HT1080 (cell line): Measurements from ENCODE around the gene HSD3B1. TPM values are rescaled to one million over a fixed set of nuclear protein-coding genes. Genes with fewer than 3 reads are reported as not detected.
A peak's percentile ranks its signal among the peaks of the same experiment; 100 is the strongest.
"Not testable (repeated sequence)": the region's sequence is repeated elsewhere in the genome, so short reads cannot be mapped to it uniquely, and the experiment has no call there.

Experiments
- DNase-seq: peaks from one replicate; pipeline ENCODE4 v3.0.0-alpha.2; 2015; ENCODE audit warnings: low read depth
- total RNA-seq: library from RNA; depleted of rRNA; stranded (reverse); fragments of >200 nt; shearing (Covaris generic); gene quantifications from 2 replicates; pipeline ENCODE4 v1.2.3, GENCODE V29; 2014; rRNA removed

Gene HSD3B1
- total RNA-seq, 1 experiment from 2014 or later: not detected

DNA sequence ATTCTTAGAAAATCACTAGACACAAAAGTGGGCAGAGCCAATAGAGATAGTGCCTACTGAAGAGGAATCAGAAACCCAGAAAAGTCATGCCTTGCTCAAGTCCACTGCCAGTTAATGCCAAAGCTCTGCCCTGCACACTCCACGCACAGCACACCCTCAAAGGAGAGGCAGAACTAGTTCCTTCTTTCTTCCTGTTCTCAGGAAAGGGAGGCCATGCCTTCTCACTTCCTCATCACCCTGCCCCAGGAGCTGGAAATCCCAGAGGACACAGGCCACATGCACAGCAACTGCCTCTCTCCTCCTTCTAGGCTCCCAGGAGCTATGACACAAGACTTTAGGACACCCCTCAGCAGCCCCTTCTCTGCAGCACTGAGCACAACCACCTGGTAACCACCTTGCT is 45.6 kb downstream of the HSD3B1 start:
- not testable (repeated sequence) for DNase-seq

DNA sequence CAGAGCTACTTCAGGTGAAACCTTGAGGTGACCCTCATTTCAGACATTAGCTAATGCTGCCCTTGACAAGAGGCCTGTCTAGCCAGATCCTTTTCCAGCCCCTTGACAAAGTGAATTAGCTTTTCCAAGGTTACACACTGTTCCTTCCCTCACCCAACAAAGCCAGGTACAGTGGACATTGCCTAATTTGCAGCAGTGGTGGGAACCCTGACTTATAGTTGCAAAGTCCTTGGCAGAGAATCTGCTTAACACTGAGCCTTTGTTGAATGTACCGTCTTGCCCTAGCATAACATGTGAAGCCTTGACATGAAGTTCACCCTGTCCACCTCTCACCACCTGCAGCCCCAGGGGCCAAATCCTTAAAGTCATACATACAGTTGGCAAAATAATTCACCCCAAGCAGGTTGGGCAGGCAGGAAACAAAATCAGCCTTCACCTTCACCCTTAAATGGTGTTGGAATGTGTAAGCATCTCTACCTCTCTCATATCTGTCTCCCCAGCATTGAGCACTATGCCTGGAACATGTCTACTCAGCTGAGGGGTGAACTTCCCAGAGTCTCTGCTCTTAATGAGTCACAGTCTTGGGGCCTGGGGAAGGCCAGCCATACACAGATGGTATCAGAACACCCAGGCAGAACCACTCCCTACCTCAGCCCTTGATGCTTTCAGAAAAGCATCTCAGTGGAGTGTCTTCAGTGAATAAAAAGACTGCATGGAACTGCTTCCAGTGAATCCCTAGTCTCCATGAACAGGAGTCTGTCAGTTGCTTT is 46.5 kb downstream of the HSD3B1 start:
- DNase-seq: peak; percentile 17

DNA sequence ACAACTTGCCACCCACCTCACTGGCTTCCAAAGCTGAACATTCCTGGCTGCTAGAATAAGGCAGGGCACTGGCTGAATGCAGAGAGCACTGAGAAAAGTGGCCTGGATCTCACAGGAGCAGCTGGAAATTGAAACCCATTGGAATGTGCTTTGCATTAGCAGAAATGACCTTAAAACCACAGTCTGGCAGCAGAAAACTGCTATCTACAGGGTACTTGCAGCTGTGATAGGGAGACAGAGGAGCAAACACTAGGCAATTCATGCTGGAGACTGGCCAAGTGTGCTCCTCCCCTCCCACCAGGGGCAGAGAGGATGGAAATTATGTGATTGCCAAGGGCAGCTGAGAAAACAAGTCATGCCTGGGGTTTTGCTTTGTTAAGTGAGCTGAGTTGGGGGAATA is 47.2 kb downstream of the HSD3B1 start:
- peak; percentile 68 for DNase-seq

DNA sequence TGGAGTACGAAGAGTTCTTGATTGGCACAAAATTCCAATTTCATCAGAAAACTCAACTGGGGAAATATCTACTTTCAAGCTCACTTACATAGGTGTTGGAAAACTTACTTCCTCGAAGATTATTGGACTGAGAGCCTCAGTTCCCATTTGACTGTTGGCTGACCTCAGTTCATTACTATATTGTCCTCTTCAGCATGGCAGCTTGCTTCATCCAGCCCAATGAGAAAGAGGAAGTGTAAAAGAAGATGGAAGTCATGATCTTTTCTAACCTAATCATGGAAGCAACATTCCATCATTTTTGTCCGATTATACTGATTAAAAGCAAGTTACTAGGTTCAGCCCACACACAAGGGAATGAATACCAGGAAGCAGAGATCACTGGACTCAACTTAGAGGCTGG is 49.4 kb downstream of the HSD3B1 start:
- no peak for DNase-seq

DNA sequence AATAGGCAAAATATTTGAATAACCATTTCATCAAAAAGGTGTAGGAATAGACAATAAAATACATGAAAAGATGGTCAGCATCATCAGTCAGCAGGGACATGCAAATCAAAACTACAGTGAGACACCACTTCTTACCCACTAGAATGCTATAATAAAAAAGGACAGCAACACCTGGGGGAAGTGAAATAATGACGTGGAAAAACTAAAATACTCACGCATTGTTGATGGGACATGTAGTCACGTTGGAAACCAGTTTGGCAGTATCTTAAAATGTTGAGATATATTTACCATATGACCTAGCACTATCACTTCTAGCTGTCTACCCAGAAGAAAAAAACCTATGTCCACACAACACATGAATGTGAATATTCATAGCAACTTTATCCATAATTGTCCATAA is 53.4 kb downstream of the HSD3B1 start:
- not testable (repeated sequence) for DNase-seq

DNA sequence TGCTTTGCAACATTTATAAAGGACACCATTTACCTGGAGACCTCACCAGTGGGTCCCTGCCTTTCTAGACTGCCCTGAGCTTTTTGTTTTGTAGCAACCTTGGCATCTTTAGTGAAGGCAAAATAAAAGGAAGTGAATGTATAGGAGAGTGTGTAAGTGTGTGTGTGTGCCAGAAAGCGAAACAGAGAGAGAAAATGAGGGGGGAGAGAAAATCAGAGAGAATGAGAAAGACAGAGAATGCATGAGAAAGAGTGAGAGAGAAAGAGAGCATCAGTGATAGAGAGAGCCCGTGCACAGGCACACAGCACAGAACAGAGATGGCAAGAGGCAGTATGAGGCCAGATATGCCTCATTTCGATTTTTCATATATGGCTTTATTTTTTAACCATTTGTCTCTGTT is 57.5 kb downstream of the HSD3B1 start:
- no peak for DNase-seq

Other genes starting within 250 kb of the HSD3B1 start
- not detected in 2 replicates for gene HAO2, start 138.4 kb upstream of the HSD3B1 start, total RNA-seq
- gene HSD3B2, start 92.1 kb upstream of the HSD3B1 start, total RNA-seq: not detected in 2 replicates
- gene ZNF697, start 141.1 kb downstream of the HSD3B1 start, total RNA-seq: 16.2 and 17.6 TPM in 2 replicates
- 105 and 142 TPM in 2 replicates for gene PHGDH, start 204.7 kb downstream of the HSD3B1 start, total RNA-seq